Measurements from ENCODE around the gene WNT11.

- TF ChIP-seq TAF1 (IDR thresholded peaks at IDR 0.05; ENCODE audit: borderline replicate concordance, insufficient read depth, low read length) (no peak), SIN3A (IDR thresholded peaks at IDR 0.05; ENCODE audit: borderline replicate concordance, insufficient read depth, low read length) (no peak), POLR2AphosphoS5 (IDR thresholded peaks at IDR 0.05; ENCODE audit: low read depth, low read length) (no peak)
- TF ChIP-seq, protein P1, sequence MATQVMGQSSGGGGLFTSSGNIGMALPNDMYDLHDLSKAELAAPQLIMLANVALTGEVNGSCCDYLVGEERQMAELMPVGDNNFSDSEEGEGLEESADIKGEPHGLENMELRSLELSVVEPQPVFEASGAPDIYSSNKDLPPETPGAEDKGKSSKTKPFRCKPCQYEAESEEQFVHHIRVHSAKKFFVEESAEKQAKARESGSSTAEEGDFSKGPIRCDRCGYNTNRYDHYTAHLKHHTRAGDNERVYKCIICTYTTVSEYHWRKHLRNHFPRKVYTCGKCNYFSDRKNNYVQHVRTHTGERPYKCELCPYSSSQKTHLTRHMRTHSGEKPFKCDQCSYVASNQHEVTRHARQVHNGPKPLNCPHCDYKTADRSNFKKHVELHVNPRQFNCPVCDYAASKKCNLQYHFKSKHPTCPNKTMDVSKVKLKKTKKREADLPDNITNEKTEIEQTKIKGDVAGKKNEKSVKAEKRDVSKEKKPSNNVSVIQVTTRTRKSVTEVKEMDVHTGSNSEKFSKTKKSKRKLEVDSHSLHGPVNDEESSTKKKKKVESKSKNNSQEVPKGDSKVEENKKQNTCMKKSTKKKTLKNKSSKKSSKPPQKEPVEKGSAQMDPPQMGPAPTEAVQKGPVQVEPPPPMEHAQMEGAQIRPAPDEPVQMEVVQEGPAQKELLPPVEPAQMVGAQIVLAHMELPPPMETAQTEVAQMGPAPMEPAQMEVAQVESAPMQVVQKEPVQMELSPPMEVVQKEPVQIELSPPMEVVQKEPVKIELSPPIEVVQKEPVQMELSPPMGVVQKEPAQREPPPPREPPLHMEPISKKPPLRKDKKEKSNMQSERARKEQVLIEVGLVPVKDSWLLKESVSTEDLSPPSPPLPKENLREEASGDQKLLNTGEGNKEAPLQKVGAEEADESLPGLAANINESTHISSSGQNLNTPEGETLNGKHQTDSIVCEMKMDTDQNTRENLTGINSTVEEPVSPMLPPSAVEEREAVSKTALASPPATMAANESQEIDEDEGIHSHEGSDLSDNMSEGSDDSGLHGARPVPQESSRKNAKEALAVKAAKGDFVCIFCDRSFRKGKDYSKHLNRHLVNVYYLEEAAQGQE (IDR thresholded peaks at IDR 0.05; ENCODE audit: insufficient read depth in 1 of 2, low read depth in 2 of 2, low read length in 2 of 2), result no peak
Observed at GRCh38 chr11:76140912-76141574, 65.3 kb downstream of the WNT11 start.

All from PFSK-1 (cell line).